ENCODE results near the gene MRPL40.

DNA sequence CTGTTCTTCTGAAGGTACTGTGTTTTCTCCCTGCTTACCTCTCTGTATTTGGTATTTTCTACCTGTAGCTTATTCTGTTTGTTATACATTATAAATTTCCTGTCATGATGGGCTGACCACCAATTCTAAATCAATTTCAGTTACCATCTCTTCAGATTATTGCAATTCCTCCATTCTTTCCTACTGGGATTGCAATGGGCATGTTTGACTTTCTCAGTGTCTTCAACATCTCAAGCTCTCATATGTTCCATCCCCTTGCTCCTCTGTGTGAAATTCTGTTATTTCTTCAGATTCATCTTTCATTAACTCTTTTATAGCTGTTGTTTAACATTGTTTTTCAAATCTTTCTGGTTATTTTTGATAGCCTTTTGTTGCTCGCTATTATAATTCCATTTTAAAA lies 30.7 kb downstream of the MRPL40 start:
- TF ChIP-seq CEBPB (IDR thresholded peaks at IDR 0.05; ENCODE audit: low read depth), result no peak
- TF ChIP-seq, protein P1, sequence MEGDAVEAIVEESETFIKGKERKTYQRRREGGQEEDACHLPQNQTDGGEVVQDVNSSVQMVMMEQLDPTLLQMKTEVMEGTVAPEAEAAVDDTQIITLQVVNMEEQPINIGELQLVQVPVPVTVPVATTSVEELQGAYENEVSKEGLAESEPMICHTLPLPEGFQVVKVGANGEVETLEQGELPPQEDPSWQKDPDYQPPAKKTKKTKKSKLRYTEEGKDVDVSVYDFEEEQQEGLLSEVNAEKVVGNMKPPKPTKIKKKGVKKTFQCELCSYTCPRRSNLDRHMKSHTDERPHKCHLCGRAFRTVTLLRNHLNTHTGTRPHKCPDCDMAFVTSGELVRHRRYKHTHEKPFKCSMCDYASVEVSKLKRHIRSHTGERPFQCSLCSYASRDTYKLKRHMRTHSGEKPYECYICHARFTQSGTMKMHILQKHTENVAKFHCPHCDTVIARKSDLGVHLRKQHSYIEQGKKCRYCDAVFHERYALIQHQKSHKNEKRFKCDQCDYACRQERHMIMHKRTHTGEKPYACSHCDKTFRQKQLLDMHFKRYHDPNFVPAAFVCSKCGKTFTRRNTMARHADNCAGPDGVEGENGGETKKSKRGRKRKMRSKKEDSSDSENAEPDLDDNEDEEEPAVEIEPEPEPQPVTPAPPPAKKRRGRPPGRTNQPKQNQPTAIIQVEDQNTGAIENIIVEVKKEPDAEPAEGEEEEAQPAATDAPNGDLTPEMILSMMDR (IDR thresholded peaks at IDR 0.05 in 2 of 3, conservative IDR thresholded peaks at IDR 0.05 in 1 of 3; ENCODE audit: borderline replicate concordance in 1 of 3, insufficient read depth in 1 of 3, low read depth in 2 of 3, low read length in 2 of 3), result no peak
- no peak for TF ChIP-seq POLR2A (IDR thresholded peaks at IDR 0.05; ENCODE audit: borderline replicate concordance, extremely low read depth, insufficient read depth, insufficient read length)
- no peak for TF ChIP-seq EZH2phosphoT487 (IDR thresholded peaks at IDR 0.05; ENCODE audit: borderline replicate concordance)
- no peak for TF ChIP-seq ELF1 (IDR thresholded peaks at IDR 0.05; ENCODE audit: borderline replicate concordance, low read depth)
